ENCODE data around the gene FREM1.

The FREM1 gene

GRCh38 chr9:14752871-14753270 lies 157.4 kb downstream of the FREM1 start:
- no peak for FAIRE-seq

- no peak for FAIRE-seq
These were observed 158.0 kb downstream of the FREM1 start for GRCh38 chr9:14752271-14752670.

GRCh38 chr9:14750821-14751220 lies 159.4 kb downstream of the FREM1 start:
- FAIRE-seq = no peak

GRCh38 chr9:14749741-14750211 lies 160.5 kb downstream of the FREM1 start:
- FAIRE-seq = no peak

GRCh38 chr9:14748373-14748772 lies 161.9 kb downstream of the FREM1 start:
- FAIRE-seq = no peak

GRCh38 chr9:14747111-14747510 lies 163.1 kb downstream of the FREM1 start:
- no peak for FAIRE-seq

- FAIRE-seq = no peak
These were observed 163.6 kb downstream of the FREM1 start for GRCh38 chr9:14746626-14747025.

- FAIRE-seq = no peak
These were observed 165.5 kb downstream of the FREM1 start for GRCh38 chr9:14744768-14745167.

GRCh38 chr9:14741369-14741768 lies 168.9 kb downstream of the FREM1 start:
- no peak for FAIRE-seq

- FAIRE-seq = no peak
These were observed 177.1 kb downstream of the FREM1 start for GRCh38 chr9:14733133-14733532.

GRCh38 chr9:14731294-14731981 lies 178.8 kb downstream of the FREM1 start:
- FAIRE-seq = no peak

- FAIRE-seq = no peak
These were observed 179.7 kb downstream of the FREM1 start for GRCh38 chr9:14730461-14730898.

GRCh38 chr9:14723301-14723700 lies 186.9 kb downstream of the FREM1 start:
- no peak for FAIRE-seq

GRCh38 chr9:14722391-14723035 lies 187.7 kb downstream of the FREM1 start, which contains the start of gene CER1:
CER1 (minus strand) TSS chr9:14722733; CDS start chr9:14722672, 61 bp downstream.
- no peak for FAIRE-seq

- FAIRE-seq = no peak
These were observed 190.9 kb downstream of the FREM1 start for GRCh38 chr9:14719231-14719923.

GRCh38 chr9:14715102-14715501 lies 195.1 kb downstream of the FREM1 start:
- FAIRE-seq = no peak

GRCh38 chr9:14713187-14713767 lies 197.0 kb downstream of the FREM1 start:
- FAIRE-seq = no peak

- FAIRE-seq = no peak
These were observed 199.4 kb downstream of the FREM1 start for GRCh38 chr9:14710804-14711203.

GRCh38 chr9:14706530-14707140 lies 203.6 kb downstream of the FREM1 start:
- FAIRE-seq = no peak

GRCh38 chr9:14705079-14705478 lies 205.1 kb downstream of the FREM1 start:
- FAIRE-seq = no peak

GRCh38 chr9:14704281-14704680 lies 205.9 kb downstream of the FREM1 start:
- no peak for FAIRE-seq

GRCh38 chr9:14702200-14702720 lies 208.0 kb downstream of the FREM1 start:
- no peak for FAIRE-seq
